Caki2 (cell line): ENCODE measurements around the gene KLF15. TPM values are rescaled to one million over a fixed set of nuclear protein-coding genes. Genes with fewer than 3 reads are reported as not detected.

Source experiments
- DNase-seq: peaks from one replicate; pipeline ENCODE4 v3.0.0-alpha.2; 2015; ENCODE audit warnings: low read depth
- in situ Hi-C: cut with HindIII; loops from 2 replicates; pipeline ENCODE4 v1.10.0; 2016; ENCODE audit warnings: low sequenced_read_pairs, low pct_unique_long_range_greater_than_20kb, mixed read lengths
- total RNA-seq: library from RNA; depleted of rRNA; stranded (reverse); fragments of >200 nt; shearing (Covaris generic); gene quantifications from 2 replicates; pipeline ENCODE4 v1.2.3, GENCODE V29; 2014; ENCODE audit warnings: low replicate concordance

The KLF15 gene
- total RNA-seq, 1 experiment from 2014 or later = not detected

DNA sequence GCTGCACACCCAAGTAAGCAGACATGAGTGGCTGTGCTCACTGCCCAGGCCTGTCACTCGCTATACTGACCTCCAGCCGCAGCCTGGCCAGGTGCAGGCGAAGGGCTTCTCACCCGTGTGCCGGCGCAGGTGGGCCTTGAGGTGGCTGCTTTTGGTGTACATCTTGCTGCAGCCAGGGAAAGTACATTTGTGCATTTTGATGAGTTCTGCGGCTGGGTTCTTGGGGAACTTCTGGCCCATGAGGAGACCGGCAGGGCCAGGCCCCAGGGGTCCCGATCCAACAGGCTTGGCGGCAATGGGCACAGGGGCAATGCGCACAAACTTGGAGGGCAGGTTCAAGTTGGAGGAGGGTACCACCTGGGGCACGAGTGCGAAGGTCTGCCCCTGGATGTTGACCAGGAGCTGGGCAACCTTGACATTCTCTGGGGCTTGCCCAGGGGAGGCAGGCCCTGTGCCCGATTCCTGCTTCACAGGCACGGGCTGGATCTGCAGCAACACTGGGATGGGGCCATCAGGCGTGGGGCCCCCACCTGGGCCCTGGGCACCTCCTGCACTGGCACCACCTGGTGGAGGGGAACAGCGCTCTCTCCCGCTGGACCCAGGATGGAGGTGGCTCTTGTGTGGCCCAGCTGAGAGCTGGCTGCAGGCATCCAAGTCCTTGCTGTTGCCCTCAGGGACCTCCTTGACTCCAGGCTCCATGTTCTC is 5.3 kb downstream of the KLF15 start:
- no peak for DNase-seq
- in situ Hi-C loops = no loop called here

DNA sequence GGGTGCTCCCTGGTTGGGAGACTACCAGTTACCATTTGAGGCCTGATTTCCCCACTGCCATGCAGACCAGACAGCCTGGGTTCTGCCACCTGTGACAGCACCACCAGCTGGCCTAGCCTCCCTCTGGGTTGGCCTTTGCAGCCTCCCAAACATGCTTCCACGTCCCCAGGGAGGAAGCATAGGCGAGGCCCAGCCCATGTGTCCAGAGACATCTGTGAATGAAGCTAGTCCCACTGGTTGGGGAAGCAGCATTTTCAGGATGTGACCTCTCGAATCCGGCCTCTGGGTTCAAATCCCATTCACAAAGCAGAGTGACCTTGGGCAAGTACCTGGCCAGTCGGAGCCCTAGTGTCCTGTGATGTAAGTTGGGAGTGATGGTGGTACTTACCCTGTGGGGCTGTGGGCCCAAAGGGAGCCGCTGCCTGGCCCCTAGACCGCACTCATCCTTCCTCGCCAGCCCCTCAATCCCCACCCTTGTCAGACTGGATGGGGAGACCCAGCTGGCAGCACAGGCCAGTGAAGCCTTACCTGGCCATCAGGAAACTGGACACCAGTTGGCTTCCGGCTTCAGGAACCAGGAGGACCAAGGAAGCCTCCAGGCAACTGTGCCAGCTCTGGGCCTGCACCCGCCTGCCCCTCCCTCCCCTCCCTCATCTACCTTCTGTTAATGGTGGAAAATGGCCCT is 6.0 kb downstream of the KLF15 start:
- in situ Hi-C loops = no loop called here
- no peak for DNase-seq

DNA sequence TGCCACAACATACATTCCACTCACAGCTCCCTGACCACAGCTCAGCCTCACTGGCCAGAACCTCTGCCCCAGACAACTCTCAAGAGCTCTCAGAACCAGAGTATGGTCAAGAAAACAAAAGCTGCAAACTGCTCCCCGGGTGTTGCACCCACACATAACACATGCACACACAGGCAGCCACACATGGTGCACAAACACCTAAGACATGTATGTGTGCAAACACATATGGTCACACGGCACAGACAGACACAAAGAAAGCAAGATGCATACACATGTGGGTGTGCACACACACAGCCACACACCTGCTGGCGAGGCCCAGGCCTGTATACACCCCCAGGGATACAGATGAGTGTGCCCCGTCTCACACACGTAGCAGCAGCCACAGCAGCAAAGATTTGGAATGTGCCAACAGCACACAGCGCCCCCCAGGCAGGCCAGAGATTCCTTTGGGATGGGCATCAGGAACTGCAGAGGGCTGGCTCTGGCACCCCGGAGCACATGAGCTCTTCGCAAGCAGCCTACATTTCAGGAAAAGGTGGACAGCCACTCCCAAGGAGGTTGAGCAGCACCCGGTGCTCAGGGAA is 6.6 kb downstream of the KLF15 start:
- in situ Hi-C loops = no loop called here
- no peak for DNase-seq

DNA sequence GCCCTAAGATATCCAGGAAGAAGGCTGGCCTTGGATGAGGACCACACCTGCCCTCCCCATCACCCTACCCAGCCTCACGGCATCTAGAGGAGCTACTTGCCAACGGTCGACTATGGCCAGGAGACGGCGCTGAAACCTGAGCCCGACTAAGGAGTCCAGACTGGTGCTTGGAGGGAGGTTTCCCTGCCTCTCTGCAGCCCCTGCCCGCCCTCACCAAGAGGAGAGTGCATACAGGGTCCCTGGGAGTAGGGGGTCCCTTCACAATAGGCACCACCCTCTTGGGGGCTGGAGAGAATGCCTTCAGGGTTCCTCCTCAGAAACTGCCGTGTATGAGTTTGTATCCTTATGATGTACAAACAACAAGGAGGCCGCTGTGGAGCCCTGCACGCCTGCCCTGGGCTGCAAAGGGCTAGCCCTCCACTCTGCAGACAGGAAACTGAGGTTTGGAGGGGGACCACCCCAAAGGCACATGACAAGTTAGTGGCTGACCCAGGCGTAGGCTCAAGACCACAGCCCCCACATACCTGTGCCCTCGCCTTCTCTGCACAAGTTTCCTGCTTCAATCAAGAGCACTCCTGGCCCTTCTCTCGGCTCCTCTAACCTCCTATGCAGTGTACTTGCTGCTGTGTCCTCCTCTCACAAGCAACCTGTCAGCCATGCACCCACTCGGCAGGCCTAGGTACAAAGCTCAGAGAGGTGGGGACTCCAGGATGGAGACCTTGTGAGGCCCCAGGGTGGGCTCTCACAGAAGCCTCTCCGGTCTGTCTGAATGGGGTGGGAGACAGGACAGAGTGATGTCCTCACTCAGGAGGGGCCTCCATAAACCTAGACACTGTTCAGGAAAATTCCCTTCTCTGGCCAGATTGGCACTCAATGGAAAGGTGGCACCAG is 7.4 kb downstream of the KLF15 start:
- in situ Hi-C loops = no loop called here

DNA sequence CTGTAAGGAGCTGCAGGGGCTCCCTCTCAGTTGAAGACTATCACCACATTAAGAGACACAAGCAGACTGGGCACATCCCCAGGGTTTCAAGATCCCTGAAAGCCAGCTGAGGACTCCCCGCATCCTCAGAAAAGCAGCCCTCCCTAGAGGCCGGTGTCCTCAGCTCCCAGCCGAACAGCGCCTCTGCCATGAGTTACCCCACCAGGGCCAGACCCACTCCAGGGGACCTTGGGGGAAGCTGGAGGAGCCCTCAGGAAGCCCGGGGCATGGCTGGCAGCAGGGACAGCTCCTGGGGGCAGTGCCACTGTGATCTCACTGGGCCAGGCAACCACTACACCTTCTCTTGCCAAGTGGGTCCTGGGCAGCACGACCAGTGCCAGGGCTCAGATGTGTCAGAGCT is 8.1 kb downstream of the KLF15 start:
- DNase-seq = no peak
- in situ Hi-C loops = no loop called here

More for the DNA sequence above, 7.4 kb downstream of the KLF15 start:
- DNase-seq = no peak

DNA sequence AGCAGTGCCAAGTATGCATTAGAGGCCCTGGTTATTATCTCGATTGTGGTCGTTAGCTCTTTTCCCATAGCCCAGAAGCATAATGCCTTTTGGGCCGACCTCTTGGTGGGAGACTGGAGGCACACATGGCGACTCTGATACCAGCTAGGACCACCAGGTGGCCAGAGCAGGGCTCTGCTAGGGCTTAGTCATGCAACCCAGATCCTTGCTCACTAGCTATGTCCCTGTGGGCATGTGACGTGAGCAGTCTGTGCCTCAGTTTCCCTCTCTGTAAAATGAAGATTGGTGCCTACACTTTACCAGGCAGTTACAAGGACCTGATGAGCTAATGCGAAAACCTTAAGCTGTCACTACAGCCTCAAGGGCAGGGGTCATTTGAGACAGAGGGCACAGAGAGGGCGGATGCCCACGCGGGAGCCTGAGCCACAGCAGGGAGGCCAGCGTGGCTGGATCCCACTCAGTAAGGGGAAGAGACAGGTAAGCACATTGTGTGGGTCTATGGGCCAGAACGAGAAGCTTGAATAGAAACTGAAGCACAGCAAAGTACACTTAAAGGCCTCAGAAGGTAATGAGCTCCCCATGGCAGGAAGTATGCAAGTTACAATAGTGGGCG is 8.8 kb downstream of the KLF15 start:
- no peak for DNase-seq
- in situ Hi-C loops = no loop called here

DNA sequence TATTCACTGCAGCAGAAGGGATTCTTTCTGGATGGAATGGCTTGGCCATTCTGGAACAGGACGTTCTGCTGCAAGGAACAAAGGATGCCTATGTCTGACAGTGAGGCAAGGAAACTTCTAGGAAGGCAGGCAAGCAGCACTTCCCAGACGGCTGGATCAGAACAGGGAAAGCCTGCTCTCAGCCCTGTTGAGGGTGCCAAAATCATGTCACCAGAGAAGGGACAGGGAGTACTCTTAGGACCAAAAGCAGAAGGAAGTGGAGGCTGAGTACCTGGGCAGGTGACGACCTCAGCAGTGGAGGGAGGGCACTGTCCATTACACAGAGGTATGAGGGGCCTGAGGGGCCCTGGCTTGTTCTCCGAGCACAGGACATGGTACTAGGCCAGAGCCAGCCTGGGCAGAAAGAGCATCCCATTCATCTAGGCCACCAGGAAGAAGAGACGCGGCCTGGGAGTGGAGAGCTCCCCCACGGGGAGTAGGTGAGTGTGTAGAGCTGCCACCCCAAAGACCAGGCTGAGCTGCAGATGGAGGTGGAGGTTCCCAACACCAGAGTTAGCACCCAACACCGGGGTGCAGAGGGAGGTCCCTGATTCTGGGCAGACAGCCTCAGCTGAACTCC is 9.6 kb downstream of the KLF15 start:
- in situ Hi-C loops = no loop called here
- DNase-seq = no peak

DNA sequence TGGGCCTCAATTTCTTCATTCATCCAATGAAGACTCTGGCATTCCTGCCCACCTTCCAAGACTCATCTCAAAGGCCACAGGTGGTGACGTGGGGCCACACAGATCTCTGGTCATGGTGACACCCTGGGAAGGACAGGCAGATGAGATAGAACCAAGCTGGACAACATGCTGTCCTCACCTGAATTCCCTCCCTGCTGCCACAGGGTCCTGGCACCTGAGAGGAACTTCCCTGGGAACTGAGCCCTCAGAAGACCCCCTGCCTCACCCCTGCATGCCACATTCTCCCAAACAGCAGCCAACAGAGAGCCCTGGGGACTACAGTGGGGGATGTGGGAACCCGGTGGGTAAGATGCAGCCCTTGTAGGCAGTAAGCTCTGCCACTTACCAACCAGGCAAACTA is 10.7 kb downstream of the KLF15 start:
- in situ Hi-C loops = no loop called here
- no peak for DNase-seq

DNA sequence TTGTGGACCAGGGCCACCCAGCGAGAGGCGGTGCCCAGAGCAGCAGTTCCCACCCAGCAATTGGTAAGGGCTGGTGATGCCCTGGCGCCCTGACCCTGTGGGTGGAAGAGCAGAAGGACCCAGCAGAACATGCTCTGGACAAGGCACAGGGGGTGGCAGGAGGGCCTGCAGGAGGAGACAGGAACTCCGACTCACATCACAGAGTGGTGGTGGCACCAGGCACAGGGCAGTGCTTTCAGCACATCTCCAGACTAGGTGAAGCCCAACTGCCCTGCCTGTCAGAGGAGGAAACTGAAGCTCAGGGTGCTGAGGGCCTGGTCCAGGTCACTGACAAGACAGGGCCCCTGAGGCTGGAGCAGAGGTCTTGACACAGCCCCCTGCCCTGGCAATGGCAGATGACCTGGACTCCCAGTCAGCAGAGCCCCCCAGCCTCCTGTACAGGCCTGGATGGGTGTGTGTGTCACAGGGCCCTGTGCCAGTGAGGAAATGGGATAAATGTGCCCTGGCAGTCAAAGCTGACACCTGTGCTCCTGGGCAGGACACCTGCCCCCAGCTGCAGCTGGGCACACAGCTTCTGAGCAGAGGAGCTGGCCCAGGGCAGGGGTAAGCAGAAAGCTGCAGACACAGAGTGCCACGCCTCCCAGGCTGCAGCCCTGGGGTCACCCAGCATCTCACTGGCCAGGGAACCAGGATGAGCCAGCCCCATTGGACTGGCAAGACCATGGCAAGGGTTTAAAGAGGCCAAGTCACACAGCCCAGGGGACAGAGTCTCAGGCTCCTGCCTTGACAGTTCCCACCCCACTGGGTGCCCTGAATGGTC is 11.4 kb downstream of the KLF15 start:
- in situ Hi-C loops = no loop called here
- no peak for DNase-seq

DNA sequence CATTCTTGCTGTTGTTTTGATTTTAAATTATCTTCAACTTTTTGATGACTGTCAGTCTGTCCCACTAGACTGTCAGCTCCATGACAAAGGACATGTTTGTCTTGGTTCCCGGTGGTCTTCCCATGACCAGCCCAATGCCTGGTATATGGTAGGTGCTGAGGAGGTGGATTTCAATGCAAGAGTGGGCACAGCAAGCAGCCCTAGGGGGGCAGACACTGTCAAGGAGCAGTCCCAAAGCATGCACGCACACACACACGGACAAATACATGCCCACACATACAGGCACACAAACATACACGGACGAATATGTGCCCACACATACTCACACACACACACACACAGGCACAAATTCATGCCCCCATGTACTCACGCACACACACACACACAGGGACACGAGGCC is 12.0 kb downstream of the KLF15 start:
- no peak for DNase-seq
- in situ Hi-C loops = no loop called here

DNA sequence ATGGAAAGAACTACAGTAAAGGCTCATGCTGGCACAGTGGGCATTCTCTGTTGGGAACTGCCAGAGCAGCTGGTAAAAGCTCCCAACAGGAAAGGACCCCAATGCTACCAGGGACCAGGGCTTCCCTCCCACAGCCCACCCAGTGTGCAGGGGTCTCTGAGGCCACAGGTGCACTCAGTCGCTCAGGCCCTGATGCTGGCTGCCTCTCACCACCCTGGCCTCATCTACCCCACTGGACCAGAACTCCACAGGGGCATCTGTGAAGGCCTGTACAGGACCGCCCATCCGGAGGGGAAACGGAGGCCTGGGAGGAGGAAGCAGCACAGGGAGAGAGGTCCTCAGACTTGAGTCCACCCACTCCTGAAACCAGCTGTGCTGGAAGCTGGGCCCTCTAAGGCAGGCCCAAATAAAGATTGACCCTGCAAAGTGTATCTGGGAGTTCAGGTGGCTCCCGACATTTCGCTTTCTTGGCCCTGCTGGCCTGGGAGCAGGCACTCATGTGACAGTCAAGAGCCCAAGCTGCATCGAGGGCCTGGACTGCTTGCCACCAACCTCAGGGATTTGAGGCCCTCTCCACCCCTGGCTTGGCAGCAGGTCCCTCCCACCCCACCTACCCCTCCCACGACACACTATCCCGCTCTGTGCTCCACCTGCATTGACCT is 12.7 kb downstream of the KLF15 start:
- in situ Hi-C loops = no loop called here
- DNase-seq = no peak

DNA sequence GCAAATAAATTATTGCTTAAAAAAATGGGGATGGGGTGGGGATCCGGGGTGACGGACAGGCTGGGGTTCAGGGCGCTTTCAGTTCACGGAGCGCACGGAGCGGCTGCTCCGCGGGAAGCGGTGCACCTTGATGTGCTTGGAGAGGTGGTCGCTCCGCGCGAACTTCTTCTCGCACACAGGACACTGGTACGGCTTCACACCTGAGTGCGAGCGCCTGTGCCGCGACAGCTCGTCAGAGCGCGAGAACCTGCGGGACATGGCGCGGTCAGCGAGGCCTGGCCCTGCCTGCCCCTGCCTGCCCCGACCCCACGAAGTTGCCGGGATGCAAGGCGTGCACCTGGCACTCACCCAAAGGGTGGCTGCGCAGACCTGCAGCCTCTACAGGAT is 13.6 kb downstream of the KLF15 start:
- in situ Hi-C loops = no loop called here

DNA sequence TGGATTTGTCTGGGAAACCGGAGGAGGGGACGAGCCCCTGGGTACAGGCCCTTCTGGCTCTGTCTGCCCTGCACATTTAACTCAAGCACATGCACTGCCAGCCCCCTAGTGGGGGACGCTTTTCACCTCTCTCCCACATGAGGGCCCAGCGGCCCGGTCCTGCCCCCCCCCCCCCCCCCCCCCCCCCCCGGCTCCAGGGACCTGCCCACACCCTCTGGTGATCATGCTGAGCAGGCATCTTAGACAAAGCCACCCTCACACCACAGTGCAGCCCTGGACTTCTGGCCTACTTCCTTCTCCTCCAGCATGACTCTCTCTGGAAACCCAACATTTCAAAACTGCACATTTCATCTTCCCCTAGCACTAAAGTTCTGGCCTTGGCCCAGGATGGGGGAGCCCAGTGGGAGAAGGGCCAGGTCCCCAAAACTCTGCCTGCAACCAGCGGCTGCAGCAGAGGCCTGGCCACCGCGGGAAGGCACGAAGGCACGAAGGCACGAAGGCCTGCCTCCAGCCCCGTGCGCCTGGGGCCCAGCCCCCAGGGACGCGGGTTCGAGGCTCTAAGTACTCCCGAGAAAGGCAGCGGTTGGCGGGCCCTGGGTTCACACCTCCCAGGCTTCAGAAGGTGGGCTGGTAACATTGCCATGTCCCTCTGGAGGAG is 14.1 kb downstream of the KLF15 start:
- DNase-seq = no peak
- in situ Hi-C loops = no loop called here

More for the DNA sequence above, 13.6 kb downstream of the KLF15 start:
- DNase-seq = no peak

DNA sequence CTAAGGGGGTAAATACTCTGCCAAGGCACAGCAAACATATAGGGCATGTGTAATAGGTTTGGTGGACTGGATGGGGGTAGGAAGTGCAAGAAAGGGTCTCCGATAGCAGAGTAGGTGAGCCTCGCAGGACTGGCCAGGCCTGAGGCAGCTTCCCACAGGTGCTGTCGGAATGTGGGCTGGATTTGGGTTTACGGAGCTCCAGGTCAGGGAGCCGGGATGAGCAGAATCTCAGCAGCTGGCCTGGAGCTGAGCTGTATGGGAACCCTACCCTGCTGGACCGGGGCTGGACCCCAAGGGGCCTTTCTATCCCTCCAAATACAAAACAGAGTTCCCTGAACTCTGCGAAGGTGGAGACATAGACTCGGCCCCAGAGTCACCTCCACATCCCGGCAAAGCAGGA is 15.0 kb downstream of the KLF15 start:
- no peak for DNase-seq
- in situ Hi-C loops = no loop called here

DNA sequence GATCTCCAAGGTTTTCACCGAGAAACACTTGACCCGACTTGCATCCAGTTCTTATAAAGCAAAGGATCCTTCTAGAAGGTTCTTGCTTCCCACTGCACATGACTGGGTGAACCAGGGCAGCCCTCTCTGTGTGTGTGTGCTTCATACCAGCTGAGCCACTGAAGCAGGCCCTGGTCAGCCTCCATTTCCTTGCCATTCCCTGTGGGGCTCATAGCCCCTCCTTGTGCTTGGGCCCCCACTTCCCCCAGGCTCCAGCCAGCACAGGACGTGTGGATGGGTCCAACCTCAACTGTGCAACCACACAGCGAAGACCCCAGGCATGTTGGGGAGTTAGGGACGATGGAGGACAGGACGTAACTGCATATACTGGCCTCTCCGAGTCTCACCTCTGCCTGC is 15.5 kb downstream of the KLF15 start:
- DNase-seq = no peak
- in situ Hi-C loops = no loop called here

DNA sequence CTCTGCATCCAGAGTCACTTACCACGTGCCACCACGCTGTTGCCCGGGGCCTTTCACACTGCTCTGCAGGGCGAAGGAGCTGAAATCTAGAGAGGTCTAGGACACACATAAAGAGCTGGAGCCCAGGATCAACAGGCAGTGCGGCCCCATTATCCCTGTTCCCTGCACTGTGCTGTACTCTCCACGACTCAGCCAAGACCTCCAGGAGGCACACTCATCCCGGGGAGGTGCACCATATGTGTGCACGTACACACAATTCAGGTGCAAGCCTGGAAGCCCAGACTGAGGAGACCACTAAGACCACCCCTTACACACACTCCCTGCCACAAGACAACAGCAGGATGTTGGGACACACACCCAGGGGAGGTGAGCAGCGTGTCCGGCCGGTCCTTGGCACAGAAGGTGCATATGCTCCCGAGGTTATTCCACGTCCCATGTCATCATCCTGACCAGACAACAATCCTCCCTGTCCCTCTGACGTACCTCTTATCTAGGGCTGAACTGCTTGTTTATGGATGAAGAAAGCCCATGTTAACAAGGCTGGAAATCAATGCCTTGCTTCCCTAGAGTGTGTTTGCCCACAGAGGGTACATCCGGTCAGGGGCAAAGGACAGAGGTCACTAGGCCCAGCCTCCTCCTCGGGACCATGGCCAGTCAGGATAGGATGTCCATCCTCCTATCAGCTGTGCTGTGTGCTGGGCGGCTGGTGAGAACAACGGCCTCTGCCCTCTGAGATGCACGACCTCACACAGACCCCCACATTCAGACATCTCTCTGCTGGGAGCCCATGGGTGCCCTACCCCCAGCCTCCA is 16.1 kb downstream of the KLF15 start:
- no peak for DNase-seq
- in situ Hi-C loops = no loop called here
